Panc1 (cell line): ENCODE data around the gene SHROOM2.

ENCODE experiments used
- POLR2AphosphoS5 ChIP-seq: IDR thresholded peaks from 2 replicates; pipeline ENCODE4 v1.6.1; 2012; ENCODE audit warnings: mild to moderate bottlenecking, low read depth, low read length, moderate library complexity
- TF ChIP-seq, protein P1 (sequence below): fragments of 450-650 bp; IDR thresholded peaks from 2 replicates; pipeline ENCODE4 v1.5.1; 2017; ENCODE audit warnings: mild to moderate bottlenecking

DNA sequence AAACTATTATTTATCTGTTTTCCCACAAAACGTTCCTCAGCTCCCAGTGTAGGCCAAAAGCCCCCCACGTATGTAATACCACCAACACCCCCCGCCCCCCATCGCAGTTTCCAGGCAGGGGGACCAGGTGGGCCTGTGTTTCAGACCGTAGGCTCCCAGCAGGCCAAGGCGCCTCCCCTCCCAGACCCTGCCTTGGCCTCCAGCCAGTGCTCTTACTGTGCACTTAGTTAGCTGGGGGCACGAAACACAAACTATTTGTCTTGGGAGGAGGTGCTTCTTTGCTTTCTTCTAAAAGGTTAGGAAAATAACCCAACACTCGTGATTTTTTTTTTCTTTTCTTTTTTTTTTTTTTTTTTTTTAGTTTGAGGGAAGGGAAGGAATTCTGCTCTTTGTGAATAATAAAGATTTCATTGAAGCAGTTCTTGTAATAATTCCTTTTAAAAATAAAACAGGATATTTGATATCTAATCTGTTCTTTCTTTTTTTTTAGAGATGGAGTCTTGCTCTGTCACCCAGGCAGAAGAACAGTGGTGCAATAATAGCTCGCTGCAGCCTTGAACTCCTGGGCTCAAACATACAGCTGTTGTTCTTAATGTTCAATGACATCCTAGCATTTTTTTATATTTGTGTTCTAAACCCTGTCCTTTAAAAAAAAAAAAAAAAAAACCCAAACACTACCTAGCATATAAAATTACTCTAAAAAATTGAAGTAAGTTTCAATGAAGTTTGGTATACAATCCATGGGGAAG lies 98.0 kb downstream of the SHROOM2 start:
- TF ChIP-seq, protein P1, sequence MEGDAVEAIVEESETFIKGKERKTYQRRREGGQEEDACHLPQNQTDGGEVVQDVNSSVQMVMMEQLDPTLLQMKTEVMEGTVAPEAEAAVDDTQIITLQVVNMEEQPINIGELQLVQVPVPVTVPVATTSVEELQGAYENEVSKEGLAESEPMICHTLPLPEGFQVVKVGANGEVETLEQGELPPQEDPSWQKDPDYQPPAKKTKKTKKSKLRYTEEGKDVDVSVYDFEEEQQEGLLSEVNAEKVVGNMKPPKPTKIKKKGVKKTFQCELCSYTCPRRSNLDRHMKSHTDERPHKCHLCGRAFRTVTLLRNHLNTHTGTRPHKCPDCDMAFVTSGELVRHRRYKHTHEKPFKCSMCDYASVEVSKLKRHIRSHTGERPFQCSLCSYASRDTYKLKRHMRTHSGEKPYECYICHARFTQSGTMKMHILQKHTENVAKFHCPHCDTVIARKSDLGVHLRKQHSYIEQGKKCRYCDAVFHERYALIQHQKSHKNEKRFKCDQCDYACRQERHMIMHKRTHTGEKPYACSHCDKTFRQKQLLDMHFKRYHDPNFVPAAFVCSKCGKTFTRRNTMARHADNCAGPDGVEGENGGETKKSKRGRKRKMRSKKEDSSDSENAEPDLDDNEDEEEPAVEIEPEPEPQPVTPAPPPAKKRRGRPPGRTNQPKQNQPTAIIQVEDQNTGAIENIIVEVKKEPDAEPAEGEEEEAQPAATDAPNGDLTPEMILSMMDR: no peak
- TF ChIP-seq POLR2AphosphoS5: no peak
